ENCODE results near the gene EPS8L3.
"Not testable (repeated sequence)": the region's sequence is repeated elsewhere in the genome, so short reads cannot be mapped to it uniquely, and the experiment has no call there.

The EPS8L3 gene

GRCh38 chr1:109711593-109712320, 52.0 kb downstream of the EPS8L3 start, which contains the start of gene GSTM5:
GSTM5 (plus strand) TSS chr1:109712251; CDS start chr1:109712313, 62 bp downstream.
- DNase-seq (ENCODE audit: low spot score): not testable (repeated sequence)

DNA sequence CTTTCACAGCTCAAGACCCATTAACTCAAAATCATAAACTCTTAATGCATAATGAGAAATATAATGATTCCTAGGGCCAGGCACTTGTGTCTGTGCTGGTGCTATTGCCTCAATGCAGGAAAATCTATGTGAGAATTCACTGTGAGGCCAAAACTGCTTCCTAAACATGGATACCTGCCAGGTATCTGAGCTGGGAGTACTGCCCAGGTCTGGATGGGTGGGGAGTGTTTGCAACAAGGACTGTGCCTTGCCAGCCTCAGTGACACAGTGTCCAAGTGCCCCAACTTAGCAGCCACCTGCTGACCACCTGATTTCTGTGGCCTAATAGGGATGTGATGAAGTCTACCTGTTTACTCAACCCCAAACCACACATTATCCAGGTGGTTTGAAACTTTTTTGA, 53.9 kb downstream of the EPS8L3 start:
- peak; percentile 0 for DNase-seq (ENCODE audit: low spot score)

DNA sequence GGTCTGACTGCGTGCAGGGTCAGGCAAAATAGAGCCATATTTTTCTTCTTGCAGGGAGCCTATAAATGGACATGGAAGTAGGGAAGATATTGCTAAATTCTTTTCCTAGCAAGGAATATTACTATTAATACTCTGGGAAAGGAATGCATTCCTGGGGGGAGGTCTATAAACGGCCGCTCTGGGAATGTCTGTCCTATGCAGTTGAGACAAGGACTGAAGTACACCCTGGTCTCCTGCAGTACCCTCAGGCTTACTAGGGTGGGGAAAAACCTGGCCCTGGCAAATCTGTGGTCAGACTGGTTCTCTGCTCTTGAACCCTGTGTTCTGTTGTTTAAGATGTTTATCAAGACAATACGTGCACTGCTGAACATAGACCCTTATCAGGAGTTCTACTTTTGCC, 54.8 kb downstream of the EPS8L3 start:
- peak; percentile 0 for DNase-seq (ENCODE audit: low spot score)

DNA sequence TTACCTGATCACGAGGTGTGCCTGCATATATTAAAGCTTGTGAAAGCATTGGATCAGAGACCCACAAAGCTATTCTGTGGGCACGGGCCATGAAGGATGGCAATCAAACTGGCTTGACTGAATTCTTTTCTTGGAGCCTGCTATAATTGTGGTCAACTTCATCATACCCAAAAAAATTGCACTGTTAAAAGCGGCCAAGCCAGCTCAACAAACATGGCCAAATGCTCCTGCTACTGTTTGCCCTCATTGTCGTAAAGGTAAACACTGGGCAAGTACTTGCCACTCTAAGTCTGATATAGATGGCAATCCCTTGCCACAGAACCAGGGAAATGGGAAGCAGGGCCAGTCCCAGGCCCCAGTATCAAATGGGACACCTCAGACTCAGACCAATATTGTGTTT, 58.3 kb downstream of the EPS8L3 start:
- DNase-seq (ENCODE audit: low spot score): peak; percentile 0

- DNase-seq (ENCODE audit: low spot score): peak; percentile 0
Measured at GRCh38 chr1:109704173-109704572, 59.5 kb downstream of the EPS8L3 start.

DNA sequence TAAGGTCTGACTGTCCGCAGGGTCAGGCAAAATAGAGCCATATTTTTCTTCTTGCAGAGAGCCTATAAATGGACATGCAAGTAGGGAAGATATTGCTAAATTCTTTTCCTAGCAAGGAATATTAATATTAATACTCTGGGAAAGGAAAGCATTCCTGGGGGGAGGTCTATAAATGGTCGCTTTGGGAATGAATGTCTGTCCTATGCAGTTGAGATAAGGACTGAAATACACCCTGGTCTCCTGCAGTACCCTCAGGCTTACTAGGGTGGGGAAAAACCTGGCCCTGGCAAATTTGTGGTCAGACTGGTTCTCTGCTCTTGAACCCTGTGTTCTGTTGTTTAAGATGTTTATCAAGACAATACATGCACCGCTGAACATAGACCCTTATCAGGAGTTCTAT, 60.8 kb downstream of the EPS8L3 start:
- DNase-seq (ENCODE audit: low spot score): not testable (repeated sequence)

Data from hematopoietic multipotent progenitor cell treated with erythropoietin and hydrocortisone succinate and interleukin-3 and kit ligand, for 15 days (in vitro differentiated cells).